Left ventricle myocardium inferior (tissue), 1 donor: ENCODE measurements around the gene FUZ. TPM values are rescaled to one million over a fixed set of nuclear protein-coding genes. Genes with fewer than 3 reads are reported as not detected.
"Not testable (repeated sequence)": the region's sequence is repeated elsewhere in the genome, so short reads cannot be mapped to it uniquely, and the experiment has no call there.

Source experiments
- DNase-seq: peaks from one replicate; pipeline ENCODE4 v3.0.0-alpha.2; 2020
- H3K27ac ChIP-seq: fragments of 200-600 bp; replicated peaks from 2 replicates; pipeline ENCODE4 v1.8.0; 2021
- H3K27me3 ChIP-seq: fragments of 200-600 bp; 2 replicates; pipeline ENCODE4 v1.8.0; 2021; ENCODE audit warnings: low read depth
- H3K36me3 ChIP-seq: fragments of 200-600 bp; 2 replicates; pipeline ENCODE4 v1.8.0; 2021
- H3K4me1 ChIP-seq: fragments of 200-600 bp; 2 replicates; pipeline ENCODE4 v1.8.0; 2021
- H3K4me3 ChIP-seq: fragments of 200-600 bp; 2 replicates; pipeline ENCODE4 v1.8.0; 2021; ENCODE audit warnings: mild to moderate bottlenecking, moderate library complexity
- H3K9me3 ChIP-seq: fragments of 200-600 bp; replicated peaks from 2 replicates; pipeline ENCODE4 v1.8.0; 2021
- CTCF ChIP-seq: fragments of 200-600 bp; IDR thresholded peaks from 2 replicates; pipeline ENCODE4 v1.8.0; 2021; ENCODE audit warnings: antibody characterized with exemption, mild to moderate bottlenecking, borderline replicate concordance
- intact Hi-C: fragments of 100-400 bp; cut with micrococcal nuclease; formaldehyde crosslinking; loops from one replicate; pipeline ENCODE4 v1.11.0; 2022
- total RNA-seq: library from RNA; stranded (reverse); fragmentation: NEBNext Ultra II Directional; extraction: Animal tissue kit (Norgen Biotek cat#: 25700); gene quantifications from one replicate; pipeline ENCODE4 v1.2.1, GENCODE V29; 2021
- donor health status: DM: no; HTN: yes; CAD: no; lungs with severe emphysema.

FUZ gene
- total RNA-seq, 1 donor from 2014 or later, result 18.3 TPM

DNA sequence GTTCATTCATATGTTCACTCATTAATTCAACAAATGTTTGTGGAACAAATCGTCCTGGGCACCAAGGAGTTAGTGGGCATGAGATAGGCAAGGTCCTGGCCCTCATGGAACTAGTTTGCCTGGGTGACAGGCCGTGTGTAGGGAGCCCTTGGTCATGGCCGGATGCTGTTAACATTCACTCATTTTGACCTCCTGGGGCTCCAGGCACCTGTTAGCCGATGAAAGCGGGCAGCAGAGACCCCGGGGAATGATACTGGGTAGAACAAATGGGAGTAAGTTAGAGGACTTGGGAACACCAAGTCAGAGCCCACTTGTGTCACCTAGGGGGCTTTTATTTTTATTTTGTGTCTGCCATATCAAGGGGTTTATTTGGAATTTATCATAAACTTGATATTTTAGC lies 11.6 kb upstream of the FUZ start:
- H3K4me1 ChIP-seq, result peaks cover 21% of the 10 kb centered on the region
- no peak overlapping the region for H3K27ac ChIP-seq
- intact Hi-C loops, result no loop called here
- DNase-seq, result no peak
- TF ChIP-seq CTCF, result no peak
- H3K9me3 ChIP-seq, result no peaks in the 10 kb centered on the region
- H3K4me3 ChIP-seq, result no peak overlapping the region
- peaks cover 38% of the 10 kb centered on the region for H3K36me3 ChIP-seq
- H3K27me3 ChIP-seq, result no peaks in the 10 kb centered on the region

- no peak overlapping the region for H3K27ac ChIP-seq
- H3K4me1 ChIP-seq, result peaks cover 33% of the 10 kb centered on the region
- H3K36me3 ChIP-seq, result peaks cover 26% of the 10 kb centered on the region
- intact Hi-C loops, result no loop called here
- no peaks in the 10 kb centered on the region for H3K27me3 ChIP-seq
- no peak for DNase-seq
- H3K9me3 ChIP-seq, result no peaks in the 10 kb centered on the region
- H3K4me3 ChIP-seq, result no peak overlapping the region
- no peak for TF ChIP-seq CTCF
Observed at GRCh38 chr19:49823472-49823871, 10.4 kb upstream of the FUZ start.

DNA sequence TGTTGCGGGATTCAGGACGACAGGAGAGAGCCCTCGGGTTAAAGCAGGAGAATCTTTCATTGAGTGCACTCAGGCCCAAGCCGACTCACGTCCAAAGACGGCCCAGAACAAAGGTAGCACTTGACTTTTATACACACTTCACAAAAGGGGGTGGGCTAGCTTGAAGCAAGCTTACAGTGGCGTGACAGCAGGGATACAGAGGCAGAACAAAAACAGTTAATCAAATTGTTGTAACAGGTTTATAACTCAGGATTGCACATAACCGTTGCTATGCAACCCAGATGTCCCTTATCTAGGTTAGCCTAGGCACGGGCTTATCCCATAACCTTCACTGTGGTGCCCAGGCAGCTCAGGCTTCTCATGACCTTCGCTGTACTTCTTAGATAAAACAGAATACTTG lies 7.0 kb upstream of the FUZ start:
- Histone ChIP-seq H3K4me1 (peaks cover 44% of the 10 kb centered on the region), H3K36me3 (peaks cover 22% of the 10 kb centered on the region), H3K27ac (peak overlapping the region; percentile 92), H3K9me3 (no peaks in the 10 kb centered on the region), H3K4me3 (peak overlapping the region; percentile 86), H3K27me3 (no peaks in the 10 kb centered on the region)
- no peak for TF ChIP-seq CTCF
- intact Hi-C loops, result no loop called here
- DNase-seq, result no peak

GRCh38 chr19:49819452-49820115 lies 6.5 kb upstream of the FUZ start:
- DNase-seq, H3K9me3 ChIP-seq, H3K27me3 ChIP-seq: not testable (repeated sequence)
- H3K4me3 ChIP-seq, result peak overlapping the region; percentile 86
- H3K36me3 ChIP-seq, result peaks cover 17% of the 10 kb centered on the region
- peaks cover 44% of the 10 kb centered on the region for H3K4me1 ChIP-seq
- intact Hi-C loops, result loop anchor here (5.0 kb wide), 1 partner anchor 48 kb away; the partner anchor contains the start of gene PNKP
- H3K27ac ChIP-seq, result peak overlapping the region; percentile 92

GRCh38 chr19:49818649-49819370 lies 5.7 kb upstream of the FUZ start:
- no peaks in the 10 kb centered on the region for H3K27me3 ChIP-seq
- intact Hi-C loops, result loop anchor here (5.0 kb wide), 1 partner anchor 48 kb away; the partner anchor contains the start of gene PNKP
- H3K4me1 ChIP-seq, result peaks cover 49% of the 10 kb centered on the region
- H3K4me3 ChIP-seq, result peak overlapping the region; percentile 86
- TF ChIP-seq CTCF, result no peak
- H3K36me3 ChIP-seq, result peaks cover 12% of the 10 kb centered on the region
- no peak for DNase-seq
- peak overlapping the region; percentile 92 for H3K27ac ChIP-seq
- H3K9me3 ChIP-seq, result no peaks in the 10 kb centered on the region
